HUES64 (cell line): ENCODE measurements around the gene TNPO3.

Experiments
- H3K27ac ChIP-seq: 2 replicates; pipeline ENCODE4 v1.7.0; 2013; ENCODE audit warnings: low read depth, low read length, inconsistent platforms
- H3K27me3 ChIP-seq: 2 replicates; pipeline ENCODE4 v1.6.1; 2013; ENCODE audit warnings: mild to moderate bottlenecking, low read length; ENCODE audit not compliant: insufficient read depth
- H3K36me3 ChIP-seq: 2 replicates; pipeline ENCODE4 v1.6.1; 2013; ENCODE audit warnings: mild to moderate bottlenecking, low read length; ENCODE audit not compliant: insufficient read depth
- H3K4me1 ChIP-seq: 2 replicates; pipeline ENCODE4 v1.6.1; 2013; ENCODE audit warnings: mild to moderate bottlenecking, low read length, moderate library complexity; ENCODE audit not compliant: insufficient read depth
- H3K4me3 ChIP-seq: 2 replicates; pipeline ENCODE4 v1.5.1; 2013; ENCODE audit warnings: mild to moderate bottlenecking, low read length, moderate library complexity
- H3K9ac ChIP-seq: 2 replicates; pipeline ENCODE4 v1.6.1; 2013; ENCODE audit warnings: mild to moderate bottlenecking, low read depth, low read length
- H3K9me3 ChIP-seq: 2 replicates; pipeline ENCODE4 v1.6.1; 2013; ENCODE audit warnings: low read depth, low read length; ENCODE audit not compliant: insufficient read depth
- WGBS: fragments of 150-250, 120-280 bp; methylation state at CpG from one replicate; pipeline ENCODE4 v1.1.7; 2013; ENCODE audit warnings: missing lambda C conversion rate; 5-methylcytosine and 5-hydroxymethylcytosine counted together

The TNPO3 gene

GRCh38 chr7:128937271-128937646 is 117.7 kb downstream of the TNPO3 start:
- no peaks in the 10 kb centered on the region for H3K36me3 ChIP-seq
- no peak overlapping the region for H3K27ac ChIP-seq
- 75% methylated on average over 17 of the region's 17 CpGs for WGBS
- H3K4me1 ChIP-seq, result no peaks in the 10 kb centered on the region
- H3K9ac ChIP-seq, result no peak overlapping the region
- peak overlapping the region; percentile 61 for H3K4me3 ChIP-seq
- H3K27me3 ChIP-seq, result peaks cover 80% of the 10 kb centered on the region
- no peaks in the 10 kb centered on the region for H3K9me3 ChIP-seq

GRCh38 chr7:128936798-128937197 is 118.1 kb downstream of the TNPO3 start:
- WGBS, result 92% methylated on average over 4 of the region's 4 CpGs
- Histone ChIP-seq H3K4me3 (no peak overlapping the region), H3K9me3 (no peaks in the 10 kb centered on the region), H3K36me3 (no peaks in the 10 kb centered on the region), H3K27me3 (peaks cover 77% of the 10 kb centered on the region), H3K27ac (no peak overlapping the region), H3K4me1 (no peaks in the 10 kb centered on the region), H3K9ac (no peak overlapping the region)

GRCh38 chr7:128935342-128935730 is 119.6 kb downstream of the TNPO3 start:
- WGBS, result 93% methylated on average over 6 of the region's 6 CpGs
- H3K36me3 ChIP-seq, result no peaks in the 10 kb centered on the region
- H3K9me3 ChIP-seq, result no peaks in the 10 kb centered on the region
- H3K4me1 ChIP-seq, result no peaks in the 10 kb centered on the region
- H3K4me3 ChIP-seq, result no peak overlapping the region
- no peak overlapping the region for H3K9ac ChIP-seq
- H3K27me3 ChIP-seq, result peaks cover 67% of the 10 kb centered on the region
- H3K27ac ChIP-seq, result no peak overlapping the region

GRCh38 chr7:128934361-128935341 is 120.3 kb downstream of the TNPO3 start:
- no peak overlapping the region for H3K4me3 ChIP-seq
- H3K27me3 ChIP-seq, result peaks cover 61% of the 10 kb centered on the region
- H3K27ac ChIP-seq, result no peak overlapping the region
- H3K4me1 ChIP-seq, result no peaks in the 10 kb centered on the region
- no peaks in the 10 kb centered on the region for H3K9me3 ChIP-seq
- H3K9ac ChIP-seq, result no peak overlapping the region
- no peaks in the 10 kb centered on the region for H3K36me3 ChIP-seq
- 81% methylated on average over 14 of the region's 14 CpGs for WGBS

GRCh38 chr7:128933180-128933891 is 121.6 kb downstream of the TNPO3 start:
- Histone ChIP-seq H3K9me3 (no peaks in the 10 kb centered on the region), H3K36me3 (no peaks in the 10 kb centered on the region), H3K4me1 (no peaks in the 10 kb centered on the region), H3K27ac (no peak overlapping the region), H3K27me3 (peaks cover 47% of the 10 kb centered on the region), H3K9ac (no peak overlapping the region), H3K4me3 (no peak overlapping the region)
- WGBS, result 76% methylated on average over 15 of the region's 15 CpGs

GRCh38 chr7:128932862-128933179 is 122.1 kb downstream of the TNPO3 start:
- H3K27me3 ChIP-seq, result peaks cover 42% of the 10 kb centered on the region
- H3K9ac ChIP-seq, result no peak overlapping the region
- no peak overlapping the region for H3K27ac ChIP-seq
- no peak overlapping the region for H3K4me3 ChIP-seq
- H3K36me3 ChIP-seq, result no peaks in the 10 kb centered on the region
- 88% methylated on average over 4 of the region's 4 CpGs for WGBS
- H3K4me1 ChIP-seq, result no peaks in the 10 kb centered on the region
- H3K9me3 ChIP-seq, result no peaks in the 10 kb centered on the region

GRCh38 chr7:128931965-128932861 is 122.7 kb downstream of the TNPO3 start:
- H3K36me3 ChIP-seq, result no peaks in the 10 kb centered on the region
- WGBS, result 89% methylated on average over 19 of the region's 19 CpGs
- H3K27me3 ChIP-seq, result peaks cover 36% of the 10 kb centered on the region
- H3K4me1 ChIP-seq, result no peaks in the 10 kb centered on the region
- no peaks in the 10 kb centered on the region for H3K9me3 ChIP-seq
- no peak overlapping the region for H3K4me3 ChIP-seq
- no peak overlapping the region for H3K27ac ChIP-seq
- no peak overlapping the region for H3K9ac ChIP-seq

- H3K4me3 ChIP-seq, result no peak overlapping the region
- 92% methylated on average over 18 of the region's 18 CpGs for WGBS
- H3K9ac ChIP-seq, result no peak overlapping the region
- H3K36me3 ChIP-seq, result no peaks in the 10 kb centered on the region
- H3K27me3 ChIP-seq, result peaks cover 27% of the 10 kb centered on the region
- no peaks in the 10 kb centered on the region for H3K4me1 ChIP-seq
- no peaks in the 10 kb centered on the region for H3K9me3 ChIP-seq
- H3K27ac ChIP-seq, result no peak overlapping the region
Observed at GRCh38 chr7:128931190-128931798, 123.6 kb downstream of the TNPO3 start.

- no peak overlapping the region for H3K27ac ChIP-seq
- H3K4me1 ChIP-seq, result no peaks in the 10 kb centered on the region
- 89% methylated on average over 14 of the region's 14 CpGs for WGBS
- H3K4me3 ChIP-seq, result no peak overlapping the region
- no peak overlapping the region for H3K9ac ChIP-seq
- H3K27me3 ChIP-seq, result peaks cover 7% of the 10 kb centered on the region; the same call in 1 of the 2 replicates
- H3K36me3 ChIP-seq, result no peaks in the 10 kb centered on the region
- no peaks in the 10 kb centered on the region for H3K9me3 ChIP-seq
Observed at GRCh38 chr7:128928882-128929788, 125.8 kb downstream of the TNPO3 start.
